ENCODE data around the gene GPRC5C. TPM values are rescaled to one million over a fixed set of nuclear protein-coding genes. Genes with fewer than 3 reads are reported as not detected.

The GPRC5C gene
- total RNA-seq, 1 donor from 2014 or later = 58.2 TPM

DNA sequence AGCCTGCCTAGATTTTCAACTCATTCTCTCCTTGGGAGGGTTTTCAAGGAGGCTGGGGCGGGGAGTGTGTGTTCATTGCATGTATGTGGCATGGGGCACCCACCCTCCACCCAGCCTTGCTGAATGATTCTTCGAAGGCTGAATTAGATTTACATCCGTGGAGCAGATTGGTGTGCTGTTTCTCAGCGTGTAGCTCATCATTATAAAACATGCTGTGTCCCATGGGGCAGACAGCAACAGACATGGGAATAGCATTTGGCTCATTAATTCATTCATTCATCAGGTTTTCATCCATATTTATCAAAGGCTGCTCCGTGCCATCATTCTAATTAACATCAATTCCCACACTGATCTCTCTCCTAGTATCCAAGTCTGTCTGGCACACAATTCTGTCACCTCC lies 23.9 kb downstream of the GPRC5C start:
- H3K27me3 ChIP-seq (ENCODE audit: low read depth) = no peaks in the 10 kb centered on the region
- H3K9me3 ChIP-seq = no peaks in the 10 kb centered on the region
- TF ChIP-seq, protein P1, sequence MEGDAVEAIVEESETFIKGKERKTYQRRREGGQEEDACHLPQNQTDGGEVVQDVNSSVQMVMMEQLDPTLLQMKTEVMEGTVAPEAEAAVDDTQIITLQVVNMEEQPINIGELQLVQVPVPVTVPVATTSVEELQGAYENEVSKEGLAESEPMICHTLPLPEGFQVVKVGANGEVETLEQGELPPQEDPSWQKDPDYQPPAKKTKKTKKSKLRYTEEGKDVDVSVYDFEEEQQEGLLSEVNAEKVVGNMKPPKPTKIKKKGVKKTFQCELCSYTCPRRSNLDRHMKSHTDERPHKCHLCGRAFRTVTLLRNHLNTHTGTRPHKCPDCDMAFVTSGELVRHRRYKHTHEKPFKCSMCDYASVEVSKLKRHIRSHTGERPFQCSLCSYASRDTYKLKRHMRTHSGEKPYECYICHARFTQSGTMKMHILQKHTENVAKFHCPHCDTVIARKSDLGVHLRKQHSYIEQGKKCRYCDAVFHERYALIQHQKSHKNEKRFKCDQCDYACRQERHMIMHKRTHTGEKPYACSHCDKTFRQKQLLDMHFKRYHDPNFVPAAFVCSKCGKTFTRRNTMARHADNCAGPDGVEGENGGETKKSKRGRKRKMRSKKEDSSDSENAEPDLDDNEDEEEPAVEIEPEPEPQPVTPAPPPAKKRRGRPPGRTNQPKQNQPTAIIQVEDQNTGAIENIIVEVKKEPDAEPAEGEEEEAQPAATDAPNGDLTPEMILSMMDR (IDR thresholded peaks at IDR 0.05) = no peak
- ATAC-seq (no peak), DNase-seq (no peak)
- H3K36me3 ChIP-seq = no peaks in the 10 kb centered on the region
- intact Hi-C loops (cut with DNase I) = no loop called here
- H3K4me3 ChIP-seq = no peak overlapping the region
- no peak overlapping the region for H3K27ac ChIP-seq
- peaks cover 28% of the 10 kb centered on the region for H3K4me1 ChIP-seq

DNA sequence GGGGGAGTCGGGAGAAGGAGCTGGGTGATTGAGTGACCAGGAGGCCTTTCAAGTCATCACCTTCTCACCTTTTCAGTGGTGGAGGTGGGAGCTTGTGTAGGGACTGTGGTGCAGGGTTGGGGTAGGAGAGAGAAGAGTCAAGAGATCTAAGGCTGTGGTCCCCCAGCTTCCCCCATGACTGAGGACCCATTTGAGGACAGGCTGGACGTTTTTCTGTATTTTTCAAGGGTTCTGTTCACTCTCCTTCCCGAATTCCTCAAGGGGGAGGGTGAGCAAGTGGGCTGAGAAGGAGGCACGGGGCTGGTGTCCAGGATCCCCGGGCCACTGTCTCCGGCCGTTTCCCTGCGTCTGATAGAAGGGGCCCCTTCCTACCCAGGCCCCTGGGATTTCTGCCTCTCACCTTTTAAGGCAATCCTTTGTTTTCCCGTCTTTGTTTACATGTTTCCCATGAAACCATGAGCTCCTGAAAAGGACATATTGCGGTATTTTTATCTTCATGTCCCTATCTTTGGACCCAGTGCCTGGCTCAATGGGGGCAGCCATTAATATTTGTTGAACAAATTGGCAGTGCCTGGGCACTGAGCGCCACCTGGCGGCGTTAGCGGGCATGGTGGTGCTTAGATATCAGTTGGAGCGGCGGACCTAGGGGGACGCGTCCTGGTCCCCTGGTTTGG lies 25.4 kb downstream of the GPRC5C start:
- intact Hi-C loops (cut with DNase I) = no loop called here
- Histone ChIP-seq H3K27ac (no peak overlapping the region), H3K4me3 (no peak overlapping the region), H3K9me3 (no peaks in the 10 kb centered on the region), H3K4me1 (peaks cover 31% of the 10 kb centered on the region), H3K36me3 (no peaks in the 10 kb centered on the region), H3K27me3 (ENCODE audit: low read depth) (no peaks in the 10 kb centered on the region)
- DNase-seq (peak; percentile 86), ATAC-seq (peak; percentile 36 to 49)
- TF ChIP-seq, protein P1 (IDR thresholded peaks at IDR 0.05) = peak; percentile 93

DNA sequence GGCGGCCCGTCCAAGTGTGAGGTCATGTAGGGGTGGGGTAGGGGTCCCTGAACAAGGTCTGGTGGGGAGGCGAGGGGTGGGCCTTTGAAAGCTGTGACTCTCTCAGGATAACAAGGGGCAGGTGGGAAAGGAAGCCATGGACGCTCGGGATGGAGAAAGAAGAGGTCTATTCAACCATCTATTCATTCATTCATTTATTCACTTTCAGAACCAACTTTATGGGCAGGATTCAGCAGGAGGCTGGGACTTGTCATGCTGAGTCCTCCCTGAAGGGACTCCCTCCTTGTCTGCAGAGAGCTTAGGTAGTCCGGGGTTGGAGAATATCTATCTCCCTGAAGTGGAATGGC lies 25.9 kb downstream of the GPRC5C start:
- peaks cover 31% of the 10 kb centered on the region for H3K4me1 ChIP-seq
- ATAC-seq (no peak), DNase-seq (no peak)
- no peak overlapping the region for H3K27ac ChIP-seq
- no peaks in the 10 kb centered on the region for H3K27me3 ChIP-seq (ENCODE audit: low read depth)
- no peaks in the 10 kb centered on the region for H3K36me3 ChIP-seq
- TF ChIP-seq, protein P1 (IDR thresholded peaks at IDR 0.05) = peak; percentile 36
- intact Hi-C loops (cut with DNase I) = no loop called here
- no peaks in the 10 kb centered on the region for H3K9me3 ChIP-seq
- H3K4me3 ChIP-seq = no peak overlapping the region

DNA sequence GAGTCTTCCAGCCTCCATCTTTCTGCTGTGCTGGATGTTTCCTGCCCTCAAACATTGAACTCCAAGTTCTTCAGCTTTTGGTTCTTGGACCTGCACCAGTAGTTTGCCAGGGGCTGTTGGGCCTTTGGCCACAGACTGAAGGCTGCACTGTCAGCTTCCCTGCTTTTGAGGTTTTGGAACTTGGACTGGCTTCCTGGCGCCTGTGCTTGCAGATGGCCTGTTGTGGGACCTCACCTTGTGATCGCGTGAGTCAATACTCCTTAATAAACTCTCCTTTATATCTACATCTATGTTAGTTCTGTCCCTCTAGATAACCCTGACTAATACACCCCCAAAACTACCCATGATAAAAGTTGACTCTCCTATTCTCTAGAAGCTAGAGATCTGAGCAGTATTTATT lies 26.9 kb downstream of the GPRC5C start:
- Histone ChIP-seq H3K4me3 (no peak overlapping the region), H3K36me3 (no peaks in the 10 kb centered on the region), H3K9me3 (no peaks in the 10 kb centered on the region), H3K27me3 (ENCODE audit: low read depth) (no peaks in the 10 kb centered on the region), H3K27ac (no peak overlapping the region), H3K4me1 (peaks cover 27% of the 10 kb centered on the region)
- ATAC-seq = no peak
- no peak for DNase-seq
- TF ChIP-seq, protein P1 (IDR thresholded peaks at IDR 0.05) = no peak
- intact Hi-C loops (cut with DNase I) = no loop called here

DNA sequence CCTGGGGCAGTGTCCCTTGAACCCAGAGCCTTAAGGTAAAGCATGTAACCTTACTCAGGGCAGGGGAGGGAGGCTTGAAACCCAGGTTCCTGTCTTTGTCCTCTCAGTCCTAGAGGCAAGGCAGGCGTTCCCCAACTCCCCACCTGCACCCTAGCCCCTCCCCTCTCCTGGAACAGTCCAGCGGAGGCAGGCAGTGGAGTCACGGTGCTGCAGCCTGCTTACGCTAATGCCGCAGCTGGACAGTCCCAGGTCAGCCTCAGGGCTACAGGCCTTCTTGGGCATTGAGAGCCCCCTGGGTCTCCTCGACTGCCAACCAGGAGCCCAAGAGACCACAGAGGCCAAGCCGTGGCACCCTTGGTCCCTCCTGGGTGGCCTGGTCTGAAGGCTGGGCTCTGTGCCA lies 27.7 kb downstream of the GPRC5C start:
- TF ChIP-seq, protein P1 (IDR thresholded peaks at IDR 0.05) = no peak
- intact Hi-C loops (cut with DNase I) = no loop called here
- Histone ChIP-seq H3K4me3 (no peak overlapping the region), H3K27me3 (ENCODE audit: low read depth) (no peaks in the 10 kb centered on the region), H3K9me3 (no peaks in the 10 kb centered on the region), H3K4me1 (peaks cover 21% of the 10 kb centered on the region), H3K27ac (no peak overlapping the region), H3K36me3 (no peaks in the 10 kb centered on the region)
- ATAC-seq (no peak), DNase-seq (no peak)
